Stimulated activated CD8-positive, alpha-beta memory T cell treated with anti-CD3 and anti-CD28 coated beads, Interleukin-4, amount 100 ng/mL, for 4 hours (primary cell): Measurements from ENCODE around the gene NAB1.

ENCODE experiments used
- DNase-seq, 2 donors: peaks; one replicate each; pipeline ENCODE4 v3.0.0-alpha.2; 2020; ENCODE audit warnings: low read depth in 2 of 2, low spot score in 1 of 2

Gene NAB1

DNA sequence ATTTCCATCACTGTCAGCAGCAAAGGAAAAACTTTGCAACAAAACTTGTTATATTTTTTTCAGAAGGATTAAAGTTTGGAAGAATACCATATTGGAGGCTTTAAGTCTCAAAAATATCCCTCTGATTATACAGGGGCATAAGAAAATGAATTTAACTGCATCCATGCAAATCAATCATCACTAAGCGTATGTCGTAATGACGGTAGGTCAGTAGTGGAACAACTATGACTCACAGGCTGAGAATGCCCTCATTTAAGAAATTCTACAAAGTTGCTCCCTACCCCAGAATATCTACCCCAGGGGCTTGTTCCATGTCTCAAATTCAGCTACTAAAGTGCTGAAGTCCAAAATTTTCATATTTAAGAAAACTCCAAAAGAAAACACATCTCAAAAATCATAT lies 12.5 kb upstream of the NAB1 start:
- DNase-seq, result no peak

DNA sequence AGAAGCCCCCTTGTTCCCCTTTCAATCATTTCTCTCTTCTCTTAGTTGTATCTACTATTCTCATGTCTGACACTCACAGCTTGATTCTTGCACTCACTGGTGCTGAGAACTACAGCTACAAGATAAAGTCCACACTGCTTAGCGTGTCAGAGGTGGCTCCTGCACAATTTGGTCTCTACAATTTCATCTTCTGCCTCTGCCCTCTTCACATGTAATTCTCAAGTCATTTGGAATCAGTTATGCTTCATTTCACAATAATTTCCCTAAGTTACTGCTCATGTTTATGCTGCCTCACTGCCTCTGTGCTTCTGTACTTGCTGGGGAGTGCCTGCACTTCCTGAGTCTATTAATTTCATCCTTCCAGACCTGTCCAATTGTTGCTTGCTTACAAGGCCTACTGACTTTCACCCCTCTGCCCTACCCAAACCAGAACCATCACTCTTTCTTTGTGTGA lies 11.6 kb upstream of the NAB1 start:
- no peak for DNase-seq

DNA sequence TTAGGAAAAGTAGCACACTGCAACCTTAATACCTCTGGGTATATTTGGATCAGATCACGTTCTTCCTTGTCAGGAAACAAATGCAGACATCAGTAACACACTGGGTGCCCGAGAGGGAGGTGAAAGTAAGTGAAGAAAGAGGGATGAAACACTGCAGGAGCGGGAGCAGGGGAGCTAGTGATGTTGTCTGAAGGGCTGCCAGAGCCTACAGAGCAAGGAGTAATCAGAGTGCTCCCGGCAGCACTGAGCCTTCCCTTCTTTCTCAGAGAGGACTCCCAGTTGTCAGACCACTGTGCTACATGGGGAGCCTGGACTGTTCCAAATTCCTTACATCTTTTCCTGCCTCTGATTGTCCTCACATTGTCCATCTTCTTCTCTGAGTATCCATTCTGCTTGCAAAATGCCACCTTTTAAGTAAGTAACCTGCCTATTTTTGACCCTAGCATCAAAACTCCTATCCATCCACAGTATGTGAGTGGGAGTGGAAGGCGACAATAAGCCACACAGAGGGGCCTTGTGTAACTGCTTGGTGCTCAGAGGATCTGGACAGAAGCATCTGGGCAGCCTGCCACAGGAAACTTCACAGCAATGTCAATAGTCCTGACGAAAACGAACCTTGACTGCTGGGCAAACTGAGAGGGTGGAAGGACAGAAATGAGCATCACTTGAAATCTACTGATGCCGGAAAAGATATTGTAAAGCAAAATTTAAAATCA lies 10.8 kb upstream of the NAB1 start:
- no peak for DNase-seq

DNA sequence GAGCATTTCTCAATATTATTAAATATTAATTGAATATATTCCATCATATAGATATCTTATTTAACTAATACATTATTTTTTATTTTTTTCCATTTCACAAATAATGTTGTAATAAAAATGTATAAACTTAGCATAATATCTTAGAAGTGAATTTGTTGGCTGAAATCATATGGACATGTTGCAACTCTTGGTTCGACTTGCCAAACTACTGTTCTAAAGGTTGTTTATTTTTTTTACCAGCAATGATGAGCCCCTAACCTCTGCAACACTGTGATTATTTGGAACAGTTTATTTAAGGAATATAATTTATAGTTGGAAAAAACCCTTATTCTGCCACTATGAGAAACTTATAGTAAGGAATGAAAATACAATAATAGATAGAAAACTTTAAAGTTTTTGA lies 8.8 kb upstream of the NAB1 start:
- DNase-seq, result no peak

DNA sequence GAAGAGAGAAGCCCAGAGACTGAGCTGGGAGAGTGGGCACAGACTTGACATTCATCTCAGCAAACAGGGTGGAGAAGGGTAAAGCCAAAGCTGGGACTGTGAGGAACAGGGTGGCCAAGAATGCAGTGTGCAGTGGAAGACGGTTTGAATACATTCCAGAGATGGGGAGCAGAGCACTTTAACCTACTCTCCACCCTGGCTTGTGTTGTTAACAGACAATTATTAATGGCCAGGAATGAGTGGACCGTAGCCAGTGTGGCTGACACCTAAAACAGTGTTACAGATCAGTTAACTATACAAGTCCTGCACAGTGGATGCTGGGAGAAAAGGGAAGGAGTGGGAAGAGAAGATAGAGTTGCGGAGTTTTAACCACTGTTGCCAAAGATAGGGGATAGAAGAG lies 7.4 kb upstream of the NAB1 start:
- DNase-seq, result no peak

DNA sequence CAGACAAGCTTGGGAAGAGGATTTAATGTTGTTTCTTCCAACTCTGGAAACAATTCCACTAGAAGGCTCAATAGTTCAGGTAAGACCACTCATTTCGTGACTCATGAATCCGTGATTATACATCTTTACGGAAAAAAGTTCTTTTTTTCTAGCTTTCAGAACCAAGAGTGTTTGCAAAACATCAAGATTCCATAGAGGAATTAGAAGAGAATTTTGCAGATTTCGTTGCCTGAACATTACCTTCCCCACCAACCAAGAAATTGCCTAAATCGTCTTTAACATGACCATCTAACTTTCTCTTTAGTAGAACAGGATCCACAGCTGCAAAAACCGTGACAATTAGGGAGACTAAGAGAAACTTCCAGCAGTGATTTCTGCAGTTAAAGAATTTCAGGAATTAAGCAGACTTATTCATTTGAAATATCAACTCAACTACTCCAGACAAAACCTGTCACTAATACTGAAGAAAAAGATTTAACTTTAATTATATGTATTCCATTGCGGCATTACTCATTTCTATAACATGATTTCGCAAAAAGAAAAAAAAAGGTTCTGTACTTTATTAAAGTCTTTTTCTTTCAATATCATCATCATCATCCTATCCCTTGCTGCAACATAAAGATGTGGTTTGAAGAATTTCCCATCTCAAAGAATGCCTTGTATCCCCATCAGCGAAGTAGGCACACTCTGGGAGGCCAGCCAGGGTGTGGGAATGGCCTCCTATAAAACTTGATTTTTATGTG lies 1.9 kb upstream of the NAB1 start:
- DNase-seq, result no peak

DNA sequence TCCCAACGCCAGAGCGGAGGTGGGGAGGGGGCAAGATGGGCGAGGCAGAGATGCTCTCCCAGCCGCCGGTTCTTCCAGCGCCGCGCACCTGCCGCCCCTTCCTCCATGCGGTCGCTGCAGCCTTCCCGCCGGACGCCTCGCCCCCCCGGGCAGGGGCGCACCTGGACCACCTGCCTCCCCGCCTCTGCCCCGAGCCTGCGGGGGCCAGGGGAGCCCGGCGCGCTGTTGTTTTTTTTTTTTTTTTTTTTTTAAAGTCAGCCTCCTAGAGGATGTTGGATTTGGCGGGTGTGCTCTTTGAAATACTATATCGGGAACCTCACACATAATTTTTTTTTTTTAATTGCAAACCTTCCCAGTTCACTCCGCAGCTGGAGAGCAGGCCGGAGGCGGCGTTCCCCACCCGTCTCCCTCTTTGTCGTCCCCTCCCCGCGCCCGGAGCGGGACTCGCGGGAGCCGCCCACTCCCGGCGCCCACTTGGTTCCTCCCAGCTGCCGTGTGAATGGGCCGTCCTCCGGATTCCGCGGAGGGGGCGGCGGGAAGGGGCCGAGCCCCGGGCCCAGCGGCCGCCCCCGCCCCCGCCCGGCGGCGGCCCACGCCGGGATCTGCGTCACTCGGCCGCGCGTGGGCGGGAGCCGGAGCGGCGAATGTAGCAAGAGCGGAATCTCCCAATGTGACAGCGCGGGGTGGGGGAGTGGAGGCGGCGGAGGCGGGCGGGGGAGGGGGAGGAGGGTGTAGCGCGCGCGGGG lies 421 bp upstream of the NAB1 start:
- peak; percentile 68 to 82 for DNase-seq

DNA sequence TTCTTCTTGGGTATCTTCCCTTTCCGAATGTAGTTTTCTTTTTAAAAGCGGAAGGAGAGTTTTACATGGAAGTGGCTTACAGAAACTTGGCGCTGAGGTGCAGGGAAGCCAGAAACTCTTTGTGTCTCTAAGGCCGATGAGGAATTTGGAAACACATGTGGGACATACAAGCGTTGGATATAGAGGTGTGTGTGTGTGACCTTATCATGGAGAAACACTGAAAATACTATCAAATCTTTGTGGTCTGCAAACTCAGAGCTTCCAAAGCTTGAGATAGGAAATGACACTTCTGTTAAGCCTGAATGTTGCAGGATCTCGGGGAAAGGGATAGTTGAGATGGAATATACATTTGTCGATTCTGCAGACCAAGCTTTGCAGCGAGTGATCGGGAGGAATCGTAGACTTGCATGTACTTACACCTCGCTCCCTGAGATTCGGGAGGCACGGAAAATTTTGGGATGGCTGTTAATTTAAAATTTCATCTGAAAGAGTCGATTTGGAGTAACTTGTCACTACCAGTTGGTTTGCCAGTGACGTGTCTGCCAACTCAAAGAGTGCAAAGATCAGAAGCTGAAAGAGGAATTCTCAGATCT lies 1.0 kb downstream of the NAB1 start:
- no peak for DNase-seq

DNA sequence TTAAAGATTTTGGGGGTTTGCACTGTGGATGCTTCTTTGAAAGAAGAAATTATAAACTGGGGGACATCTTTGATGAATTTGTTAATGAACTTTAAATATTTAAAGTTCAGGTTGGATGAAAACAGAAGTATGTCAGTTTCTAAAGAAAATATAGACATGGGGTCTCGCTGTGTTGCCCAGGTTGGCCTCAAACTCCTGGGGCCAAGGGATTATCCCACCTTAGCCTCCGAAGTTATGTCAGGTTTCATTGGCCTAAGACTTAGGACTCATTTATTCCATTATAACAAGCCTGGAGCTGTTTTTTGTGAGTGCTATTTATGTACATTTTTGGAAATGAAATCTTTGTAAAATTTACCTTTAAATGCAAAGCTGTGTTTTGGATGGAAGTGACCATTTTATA lies 2.5 kb downstream of the NAB1 start:
- no peak for DNase-seq

DNA sequence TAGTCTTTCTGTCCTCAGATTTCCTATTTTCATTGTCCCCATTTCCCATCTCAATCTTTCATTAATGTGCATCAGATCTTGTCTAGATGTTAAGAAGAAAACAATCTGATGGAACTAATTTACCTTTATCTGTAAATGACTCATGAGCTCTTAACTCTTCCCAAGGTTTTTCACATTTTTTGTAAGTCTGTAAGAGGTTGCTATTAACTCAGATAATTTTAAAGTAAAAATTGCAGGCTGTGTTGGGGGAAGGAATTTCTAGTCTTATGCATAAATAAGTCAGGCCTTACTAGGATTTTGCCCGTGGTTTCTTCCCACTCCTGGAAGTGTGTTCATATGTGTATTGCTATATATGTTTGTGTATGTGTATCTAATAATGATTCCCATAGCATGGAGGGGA lies 4.3 kb downstream of the NAB1 start:
- no peak for DNase-seq

DNA sequence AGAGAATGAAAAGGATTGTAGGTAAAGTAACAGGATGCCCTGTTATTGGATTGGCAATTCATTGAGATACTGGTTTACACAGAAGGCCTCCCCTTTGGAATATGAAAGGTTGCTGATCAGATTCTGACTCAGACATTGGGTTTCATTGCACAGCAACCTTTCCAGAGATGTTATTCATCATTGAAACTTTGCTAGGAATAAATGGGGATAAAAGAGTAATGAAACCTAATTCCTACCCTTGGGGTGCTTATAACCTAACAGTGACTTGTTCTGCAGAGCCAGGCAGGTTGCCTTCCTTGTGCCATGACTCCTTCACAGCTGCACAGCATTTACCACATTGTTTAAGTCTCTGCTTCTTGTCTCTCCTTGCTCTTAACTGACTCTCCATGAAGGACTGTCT lies 5.0 kb downstream of the NAB1 start:
- DNase-seq, result no peak

DNA sequence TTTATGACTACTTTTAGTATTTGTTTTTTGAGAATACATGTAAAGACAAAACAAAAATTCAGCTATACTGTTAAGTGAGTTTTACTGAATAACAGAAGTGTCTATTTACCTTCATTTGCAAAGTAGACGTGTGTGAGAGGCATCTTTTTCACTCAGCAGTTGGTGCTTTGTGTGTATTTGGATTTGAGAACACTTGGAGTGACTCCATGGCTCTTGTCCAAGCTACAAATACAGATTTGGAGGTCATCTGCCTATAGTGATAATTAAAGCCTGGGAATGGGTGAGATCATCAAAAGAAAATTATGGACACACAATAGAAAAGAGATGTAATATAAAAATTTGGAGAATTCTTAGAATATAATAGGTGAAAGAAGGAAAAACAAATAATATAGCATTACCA lies 6.2 kb downstream of the NAB1 start:
- DNase-seq, result no peak

DNA sequence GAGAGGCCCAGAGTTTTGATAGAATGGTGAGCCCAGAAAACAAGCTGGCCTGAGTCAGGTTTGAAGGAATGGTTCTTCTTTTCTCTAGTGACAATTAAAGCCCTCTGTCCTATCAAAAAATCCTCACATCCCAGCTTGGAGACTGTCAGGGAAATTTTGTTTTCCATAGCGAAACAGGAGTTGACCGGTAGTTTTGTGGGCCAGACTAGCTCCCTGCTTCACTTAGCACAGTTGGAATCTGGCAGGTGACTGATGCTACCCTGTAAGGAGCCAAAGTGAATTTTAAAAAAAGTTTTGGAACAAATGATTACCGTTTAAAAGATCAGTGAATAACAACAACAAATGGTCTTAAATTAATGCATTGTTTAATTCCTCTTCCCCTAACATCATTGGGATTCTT lies 6.7 kb downstream of the NAB1 start:
- DNase-seq, result no peak

DNA sequence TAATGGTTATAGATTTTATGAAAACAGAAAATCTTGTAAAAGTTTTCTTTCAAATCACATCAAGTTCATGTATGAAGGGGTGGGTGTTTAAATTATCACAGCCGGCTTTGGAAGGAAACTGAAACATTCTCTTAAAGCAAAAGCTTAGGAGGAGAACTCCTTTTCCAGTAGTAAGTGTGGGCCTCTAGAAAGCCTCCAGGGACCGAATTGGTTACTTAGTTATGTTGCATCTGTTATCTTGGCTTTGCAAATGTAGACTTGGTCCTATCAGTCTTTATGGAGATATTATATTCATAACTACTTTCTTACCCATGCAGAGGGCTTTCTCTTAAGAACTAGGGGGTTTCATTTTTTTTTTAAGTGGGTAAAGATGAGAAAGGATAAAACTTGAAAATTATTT lies 7.4 kb downstream of the NAB1 start:
- no peak for DNase-seq

DNA sequence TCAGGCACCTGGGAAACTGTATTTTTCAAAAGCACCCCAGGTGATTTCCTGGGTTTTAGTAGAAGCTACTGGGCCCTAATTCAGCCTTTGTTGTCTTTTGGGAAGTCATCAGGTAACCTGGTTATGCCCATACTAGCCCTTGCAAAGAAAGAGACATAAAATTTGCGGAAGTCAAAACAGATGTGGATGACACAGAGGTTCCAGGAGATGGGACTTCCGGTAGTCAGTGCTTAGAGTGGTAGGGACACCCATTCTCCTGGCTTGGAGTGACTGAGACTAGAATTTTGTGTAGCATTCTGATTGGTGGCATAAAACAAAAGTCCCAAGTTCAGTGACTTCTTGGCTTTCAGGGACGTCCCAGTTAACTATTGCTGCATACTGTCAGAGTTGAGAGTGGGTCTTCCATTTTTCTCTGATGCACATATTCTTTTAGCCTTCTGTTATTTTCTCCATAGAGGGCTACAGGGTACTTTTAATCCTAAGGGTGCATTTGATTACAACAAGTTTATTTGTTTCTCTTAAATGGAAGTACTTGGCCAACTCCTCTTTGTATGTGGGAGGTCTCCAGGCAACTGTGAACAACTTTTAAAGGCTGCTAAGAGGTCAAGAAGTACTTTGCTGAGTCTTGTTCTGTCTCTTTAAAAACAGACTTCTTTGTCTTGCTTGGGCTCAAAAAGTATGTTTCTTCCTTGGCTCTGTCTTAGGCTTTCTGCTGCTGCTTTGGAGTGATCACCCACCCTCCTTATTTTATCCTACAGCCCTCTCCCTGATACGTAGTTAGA lies 8.8 kb downstream of the NAB1 start:
- no peak for DNase-seq

DNA sequence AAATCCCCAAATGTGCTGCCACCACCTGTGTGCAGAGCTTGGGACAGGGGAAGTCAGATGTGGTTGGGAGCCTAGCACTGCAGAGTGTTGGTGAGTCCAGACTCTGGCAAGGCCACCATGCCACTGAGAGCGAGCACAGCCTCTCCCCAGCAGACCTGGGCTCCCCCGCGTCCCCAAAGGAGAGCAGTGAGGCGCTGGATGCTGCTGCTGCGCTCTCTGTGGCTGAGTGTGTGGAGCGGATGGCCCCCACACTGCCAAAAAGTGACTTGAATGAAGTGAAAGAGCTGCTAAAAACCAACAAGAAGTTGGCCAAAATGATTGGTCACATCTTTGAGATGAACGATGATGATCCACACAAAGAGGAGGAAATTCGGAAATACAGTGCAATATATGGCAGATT lies 10.7 kb downstream of the NAB1 start:
- DNase-seq, result no peak

DNA sequence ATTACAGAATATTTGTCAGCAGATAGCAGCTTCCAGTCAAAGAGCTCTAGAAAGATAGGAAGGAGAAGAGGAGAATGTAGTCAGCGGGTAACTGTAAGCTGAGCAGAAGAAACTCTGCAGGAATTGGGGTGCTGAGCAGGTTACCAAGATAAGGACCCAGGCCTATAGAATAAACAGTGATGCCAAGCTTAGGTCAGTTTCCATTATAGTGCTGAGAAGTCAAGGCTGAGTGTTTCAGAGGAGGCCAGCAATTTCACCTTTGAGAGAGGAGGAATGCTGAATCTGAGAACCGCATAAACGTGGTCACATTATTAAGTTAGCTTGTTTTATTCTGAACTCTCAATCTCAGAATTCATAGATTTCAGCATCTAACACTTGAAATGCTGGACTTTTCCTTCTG lies 13.9 kb downstream of the NAB1 start:
- DNase-seq, result no peak

DNA sequence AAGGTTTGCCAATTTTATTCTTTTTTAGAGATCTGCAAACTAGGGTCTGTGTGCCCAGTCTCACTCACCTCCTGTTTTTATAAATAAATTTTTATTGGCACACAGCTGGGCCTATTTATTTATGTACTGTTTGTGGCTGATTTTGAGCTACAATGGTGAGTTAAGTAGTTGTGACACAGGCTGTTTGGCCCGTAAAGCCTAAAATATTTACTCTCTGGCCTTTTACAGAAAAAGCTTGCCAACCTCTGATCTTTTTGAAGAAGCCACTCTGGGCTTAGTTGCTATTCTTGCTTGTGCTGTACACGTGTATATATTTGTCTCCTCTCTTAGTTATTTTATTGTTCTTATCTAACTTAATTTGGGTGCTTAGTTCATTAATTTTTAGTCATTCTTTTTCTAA lies 14.5 kb downstream of the NAB1 start:
- DNase-seq, result no peak

DNA sequence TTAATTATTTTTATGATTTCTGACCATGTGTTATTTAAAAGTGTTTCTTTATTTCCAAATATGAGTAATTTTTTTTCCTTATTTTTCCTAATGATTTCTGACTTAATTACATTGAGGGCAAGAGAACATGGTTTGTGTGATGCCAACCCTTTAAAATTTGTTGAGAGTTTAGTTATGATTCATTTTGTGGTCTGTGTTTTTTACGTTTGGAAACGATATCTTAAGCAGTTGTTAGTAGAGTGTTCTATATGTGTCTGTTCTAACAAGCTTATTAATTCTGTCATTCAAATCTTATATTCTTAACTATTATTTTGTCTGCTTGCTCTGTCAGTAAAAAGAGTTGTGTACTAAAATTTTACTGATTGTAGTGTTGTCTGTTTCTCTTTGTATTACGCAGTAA lies 15.0 kb downstream of the NAB1 start:
- DNase-seq, result no peak

DNA sequence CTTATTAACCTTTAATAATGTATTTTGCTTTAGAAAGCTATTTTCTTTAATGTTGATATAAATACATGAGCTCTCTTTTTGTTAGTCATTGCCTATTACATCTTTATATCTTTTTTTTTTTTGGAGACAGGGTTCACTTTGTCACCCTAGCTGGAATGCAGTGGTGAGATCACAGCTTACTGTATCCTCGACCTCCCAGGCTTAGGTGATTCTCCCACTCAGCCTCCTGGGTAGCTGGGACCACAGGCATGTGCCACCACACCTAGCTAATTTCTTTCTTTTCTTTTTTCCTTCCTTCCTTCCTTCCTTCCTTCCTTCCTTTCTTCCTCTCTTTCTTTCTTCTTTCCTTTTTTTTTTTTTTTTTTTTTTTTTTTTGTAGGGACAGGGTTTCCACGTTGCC lies 15.4 kb downstream of the NAB1 start:
- no peak for DNase-seq

DNA sequence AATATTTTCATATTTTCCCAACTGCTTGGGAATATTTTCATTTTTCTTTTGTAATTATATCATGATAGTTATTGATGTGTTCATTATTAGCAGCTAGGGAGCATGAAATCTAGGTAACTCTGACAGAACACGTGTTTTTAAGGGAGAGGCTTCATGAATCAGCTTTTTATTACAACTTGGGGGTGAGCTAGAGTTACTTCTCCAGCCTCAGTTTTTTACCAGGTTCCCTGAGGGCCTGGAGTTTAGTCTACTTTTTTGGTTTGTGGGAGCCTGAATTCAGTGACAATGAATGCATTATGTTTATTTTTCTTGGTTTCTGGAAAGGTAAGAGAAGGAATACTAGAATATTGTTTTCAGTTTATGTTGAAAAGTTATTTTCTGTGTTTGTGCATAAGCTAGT lies 18.0 kb downstream of the NAB1 start:
- no peak for DNase-seq
